ENCODE data around the gene MRPS27.

MRPS27 gene

DNA sequence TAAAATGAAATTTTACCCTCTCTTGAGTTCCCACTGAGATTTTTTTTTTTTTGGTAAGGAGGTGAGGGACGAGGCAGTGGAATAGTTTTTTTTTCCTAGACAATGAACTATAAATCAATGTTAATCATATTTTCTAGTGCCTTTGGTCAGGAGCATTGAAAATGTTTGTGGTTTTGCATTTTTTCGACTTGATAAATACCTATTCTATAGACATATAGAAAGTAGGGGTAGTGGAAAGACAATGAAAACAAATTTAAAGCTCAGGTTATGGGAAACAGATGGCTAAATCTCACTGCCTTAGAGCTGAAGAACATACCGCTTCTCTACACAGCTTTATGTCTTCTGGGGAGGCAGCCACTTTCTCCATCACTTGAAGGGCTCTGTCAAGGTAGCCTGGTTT lies 94.3 kb downstream of the MRPS27 start:
- no peak for DNase-seq

DNA sequence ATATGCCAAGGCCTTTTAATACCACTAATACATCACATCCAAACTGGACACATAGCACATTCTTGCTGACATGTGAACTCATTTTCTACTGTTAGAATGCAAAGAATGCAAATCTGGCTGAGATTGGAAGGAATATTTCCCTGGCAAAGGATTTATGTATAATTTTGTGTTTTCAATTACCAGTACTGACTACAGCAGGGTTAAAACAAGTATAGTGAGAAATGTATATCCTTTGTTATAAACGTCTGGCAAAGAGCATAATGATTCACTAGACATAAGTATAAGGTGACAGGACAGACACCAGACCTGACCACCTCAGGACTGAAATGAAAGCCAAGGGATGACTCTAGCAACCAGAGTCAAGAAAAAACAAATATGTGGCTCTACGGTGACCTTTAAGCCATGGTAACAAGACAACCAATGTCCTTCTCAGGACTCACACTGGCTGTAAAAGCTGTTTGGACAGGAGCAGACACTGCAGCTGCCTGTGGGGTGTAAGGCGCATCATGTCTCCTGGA lies 95.0 kb downstream of the MRPS27 start:
- no peak for DNase-seq

DNA sequence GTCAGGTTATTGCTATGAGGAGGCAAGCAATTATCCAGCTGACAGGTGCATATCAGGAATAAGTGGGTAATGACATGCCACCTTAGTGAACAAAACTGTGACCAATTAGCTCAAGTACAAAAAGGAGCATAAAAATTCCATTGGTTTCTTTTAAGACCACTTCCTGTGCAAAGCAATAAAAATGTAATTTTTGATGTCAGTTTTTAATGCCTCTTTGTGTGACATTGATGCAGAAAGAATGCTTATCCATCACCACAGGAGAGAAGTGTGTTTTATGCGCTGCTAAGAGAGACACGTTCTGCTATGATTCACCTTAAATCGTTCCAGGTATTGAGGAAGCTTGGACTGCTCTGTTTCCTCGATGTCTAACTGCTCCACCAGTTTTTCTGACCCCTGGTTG lies 96.7 kb downstream of the MRPS27 start:
- no peak for DNase-seq

DNA sequence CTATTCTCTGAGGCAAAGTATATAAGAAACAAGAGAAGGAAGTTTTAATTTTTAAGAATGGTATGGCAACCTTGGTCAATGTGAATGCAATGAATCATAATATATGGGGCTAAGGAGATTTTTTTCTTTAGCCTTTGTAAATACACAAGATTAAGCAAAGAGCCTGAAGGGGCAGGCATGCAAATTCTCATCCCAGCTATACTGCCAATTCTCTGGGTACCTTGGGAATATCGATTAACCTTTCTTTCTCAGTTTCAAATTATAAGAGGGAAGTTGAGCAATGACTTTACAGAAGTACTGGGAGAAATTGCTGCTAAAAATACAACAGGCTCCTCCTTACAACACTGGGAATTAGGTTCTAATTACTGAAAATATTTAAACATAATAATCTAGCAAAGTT lies 97.5 kb downstream of the MRPS27 start:
- no peak for DNase-seq

DNA sequence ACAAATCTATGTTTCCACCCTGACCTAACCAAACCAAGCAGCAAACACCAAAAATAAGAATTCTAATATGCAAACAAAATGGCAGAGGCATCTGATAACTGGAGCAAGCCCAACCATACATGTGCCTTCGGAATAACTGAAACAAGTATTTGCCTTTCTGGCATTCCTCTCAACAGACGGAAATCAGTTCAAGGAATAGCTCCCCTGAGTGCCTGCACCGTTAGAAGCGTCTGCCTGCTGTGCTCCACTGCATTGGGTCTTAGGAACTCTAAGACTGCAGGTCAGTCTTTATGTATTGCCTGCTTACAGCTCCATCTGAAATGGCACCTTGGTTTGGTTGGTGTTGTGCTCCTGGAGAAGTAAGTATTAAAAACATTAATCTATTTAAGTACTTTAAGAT lies 98.5 kb downstream of the MRPS27 start:
- DNase-seq, result no peak

DNA sequence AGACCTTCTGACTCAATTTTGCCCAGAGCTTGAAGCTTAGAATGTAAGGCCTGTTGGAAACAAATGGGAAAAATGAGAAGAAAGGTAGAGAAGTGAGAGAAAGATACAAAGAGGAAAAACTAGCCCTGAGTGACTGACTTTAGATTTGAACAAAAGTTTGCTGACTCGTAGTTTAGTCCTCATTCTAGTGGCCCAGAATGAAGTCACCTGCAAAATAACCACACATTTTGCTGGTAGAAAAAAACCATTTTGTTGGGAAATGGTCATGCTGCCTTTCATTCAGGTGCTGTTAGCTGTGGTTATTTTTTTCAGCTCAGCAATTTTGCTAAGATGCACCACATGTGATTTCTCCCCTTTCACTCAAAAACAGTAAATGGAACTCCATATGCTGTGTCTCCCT lies 98.9 kb downstream of the MRPS27 start:
- DNase-seq, result no peak

DNA sequence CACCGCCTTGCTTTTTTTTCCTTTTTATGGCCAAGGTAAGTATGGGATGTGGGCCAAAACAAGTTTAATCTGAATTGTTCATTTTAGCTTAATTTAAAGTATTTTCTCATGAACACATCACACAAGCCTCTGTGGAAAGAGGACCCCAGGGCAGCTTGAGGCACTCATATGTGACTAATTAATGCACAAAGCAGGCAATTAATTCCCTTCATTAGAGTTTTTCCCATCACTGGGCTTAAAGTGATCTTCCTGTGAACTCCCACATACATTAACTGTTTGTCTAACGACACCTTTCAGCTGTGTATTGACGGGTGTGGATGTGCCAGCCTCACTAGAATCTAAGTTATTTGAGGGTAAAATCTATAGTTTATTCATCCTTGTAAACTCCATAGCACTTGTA lies 103.3 kb downstream of the MRPS27 start:
- no peak for DNase-seq

DNA sequence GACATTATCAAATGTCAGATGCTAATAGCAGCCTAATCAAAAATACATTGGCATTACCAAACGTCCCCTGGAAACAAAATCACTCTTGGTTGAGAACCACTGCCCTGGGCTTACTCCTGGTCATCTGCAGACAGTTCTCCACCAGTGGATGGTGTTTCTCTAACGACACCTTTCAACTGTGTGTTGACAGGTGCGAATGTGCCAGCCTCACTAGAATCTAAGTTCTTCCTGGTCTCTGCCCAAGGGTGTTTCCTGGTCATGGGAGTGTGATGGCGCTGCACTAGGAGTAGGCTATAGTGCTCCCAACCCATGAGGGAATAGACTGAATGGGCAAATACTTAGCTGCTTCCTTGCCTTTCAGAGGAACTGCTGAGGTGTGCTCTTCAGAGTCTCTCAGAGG lies 105.9 kb downstream of the MRPS27 start:
- DNase-seq, result no peak

DNA sequence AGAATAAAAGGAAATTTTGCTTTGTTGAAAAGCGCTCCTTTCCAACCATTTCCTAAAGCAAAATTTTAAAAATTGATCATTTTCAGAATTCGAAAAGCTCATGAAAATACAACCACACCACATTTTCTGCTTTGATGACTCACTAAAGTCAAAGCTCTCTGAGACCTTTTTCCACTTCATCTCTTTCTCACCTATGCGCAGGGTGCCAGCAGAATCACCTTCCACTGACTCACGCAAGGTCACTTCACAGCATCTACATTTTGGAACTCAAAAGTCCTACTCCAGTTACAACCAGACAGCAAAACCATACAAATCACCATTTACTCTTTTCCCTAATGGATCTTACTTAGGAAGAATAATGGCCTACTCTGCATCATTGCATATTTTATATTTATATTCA lies 106.6 kb downstream of the MRPS27 start:
- no peak for DNase-seq

DNA sequence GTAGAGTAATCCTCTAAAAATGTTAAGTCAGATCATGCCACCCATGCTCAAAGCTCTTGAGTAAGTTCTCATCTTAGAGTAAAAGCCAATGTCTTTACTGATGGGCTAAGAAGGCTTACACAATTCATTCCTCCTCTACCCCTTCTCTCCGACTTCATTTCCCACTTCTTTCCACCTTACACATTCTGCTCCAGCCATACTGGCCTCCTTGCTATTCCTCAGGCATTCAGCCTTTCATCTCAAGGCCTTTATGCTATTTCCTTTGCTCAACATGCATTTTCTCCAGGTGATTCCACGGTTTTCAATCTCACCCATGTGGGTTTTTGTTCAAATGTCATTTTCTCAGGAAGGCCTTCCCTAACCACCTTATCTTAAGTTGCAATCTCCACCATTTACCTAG lies 107.9 kb downstream of the MRPS27 start:
- DNase-seq, result no peak

DNA sequence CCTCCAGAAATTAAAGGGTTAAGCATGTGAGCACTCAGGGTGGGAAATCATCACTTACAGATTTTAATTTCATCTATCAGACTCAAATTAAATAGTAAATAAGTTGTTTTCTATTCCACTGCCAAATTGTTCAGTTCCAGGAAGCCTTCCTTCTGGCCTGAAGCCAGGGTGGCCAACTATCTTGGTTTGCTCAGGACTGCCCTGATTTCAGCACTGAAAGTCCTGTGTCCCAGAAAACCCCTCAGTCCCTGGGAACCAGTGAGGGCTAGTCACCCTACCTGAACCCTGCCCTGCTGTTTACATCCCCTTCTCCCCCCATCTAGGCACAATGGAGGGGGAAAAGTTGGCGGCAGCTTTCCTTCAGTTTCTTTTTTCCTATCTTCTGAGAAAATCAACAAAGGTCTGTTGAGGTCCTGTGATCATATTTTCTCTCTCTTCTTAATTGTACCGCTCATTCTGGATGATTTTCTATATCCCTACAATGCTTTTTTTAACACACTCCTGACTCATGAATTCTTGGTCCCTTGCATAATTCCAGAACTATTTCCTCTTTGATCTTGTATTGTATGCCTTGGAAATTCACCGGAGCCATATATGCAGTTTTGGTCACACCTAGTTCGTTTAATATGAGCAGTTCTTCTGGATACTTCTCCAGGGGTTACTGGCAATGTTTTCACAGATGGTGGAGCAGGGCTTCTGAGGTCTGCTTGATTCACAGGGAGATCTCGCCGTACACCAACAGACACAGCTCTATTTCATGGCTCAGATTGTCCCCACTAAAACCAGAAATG lies 109.0 kb downstream of the MRPS27 start:
- DNase-seq, result no peak

DNA sequence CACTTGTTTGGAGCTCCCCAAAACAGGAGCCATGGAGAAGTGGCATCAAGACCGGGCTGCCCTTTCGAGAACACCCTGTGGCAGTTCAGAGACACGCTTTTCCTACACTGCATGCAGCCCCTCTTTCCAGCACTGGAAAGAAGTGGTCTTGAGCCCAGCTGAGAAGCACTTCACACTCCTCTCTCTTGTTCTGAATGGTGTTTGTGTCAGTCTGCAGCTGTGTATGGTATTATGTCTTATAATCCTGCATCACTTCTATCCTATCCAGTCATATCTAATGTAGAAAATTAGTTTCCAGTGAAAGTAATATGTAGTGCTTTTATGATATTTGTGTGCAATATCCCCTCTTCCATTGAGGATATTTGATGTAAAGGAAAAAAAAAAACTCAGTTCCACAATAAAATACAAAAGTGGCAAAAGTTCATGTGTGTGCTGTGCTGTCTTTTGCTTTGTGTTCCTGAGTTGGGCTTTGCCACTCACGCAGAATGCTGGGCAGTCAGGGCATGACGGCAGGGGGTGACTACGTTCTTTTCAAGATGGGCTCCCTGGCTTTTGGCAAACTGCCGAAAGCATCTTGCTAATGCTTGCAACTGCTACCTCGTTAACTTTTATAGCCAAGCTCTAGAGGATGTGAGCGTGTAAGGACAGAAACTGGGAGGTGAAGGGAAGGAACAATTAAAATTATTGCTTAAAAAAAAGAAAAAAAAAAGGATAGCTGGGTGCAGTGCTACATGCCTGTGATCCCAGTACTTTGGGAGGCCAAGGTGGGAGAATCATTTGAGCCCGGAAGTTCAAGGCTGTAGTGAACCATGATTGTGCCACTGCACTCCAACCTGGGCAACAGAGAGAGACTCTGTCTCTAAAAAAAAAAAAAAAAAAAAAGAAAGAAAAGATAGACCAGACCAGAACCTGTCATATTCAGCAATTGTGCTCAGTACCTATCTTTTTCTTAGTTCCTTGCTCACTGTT lies 110.6 kb downstream of the MRPS27 start:
- no peak for DNase-seq

DNA sequence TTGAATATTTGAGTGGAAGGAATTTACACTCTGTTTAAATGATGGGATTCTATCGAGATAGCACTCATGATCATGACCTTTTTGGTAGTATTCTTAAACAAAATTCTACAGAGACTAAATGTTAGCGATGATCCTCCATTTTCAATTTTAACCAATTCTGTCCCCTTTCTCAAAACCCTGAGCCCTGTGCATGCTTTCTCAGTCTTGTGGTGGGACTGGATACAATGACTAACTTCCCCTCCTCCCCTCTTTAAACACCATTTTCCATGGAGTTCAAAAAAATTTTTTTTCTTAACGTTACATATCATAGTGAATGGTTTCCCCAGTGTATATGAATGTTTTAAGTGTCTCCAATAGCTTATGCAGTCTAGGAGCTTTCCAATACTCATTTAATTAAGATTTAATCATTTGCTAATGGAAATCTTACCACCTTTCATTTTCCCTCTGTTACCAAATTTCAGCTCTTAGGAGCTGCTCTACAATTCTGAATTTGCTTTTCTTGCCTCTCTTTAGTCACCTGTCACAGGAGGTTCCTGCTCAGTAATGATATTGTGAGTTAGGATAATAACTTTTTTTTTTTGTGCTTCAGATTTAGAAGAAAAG lies 111.6 kb downstream of the MRPS27 start:
- no peak for DNase-seq

DNA sequence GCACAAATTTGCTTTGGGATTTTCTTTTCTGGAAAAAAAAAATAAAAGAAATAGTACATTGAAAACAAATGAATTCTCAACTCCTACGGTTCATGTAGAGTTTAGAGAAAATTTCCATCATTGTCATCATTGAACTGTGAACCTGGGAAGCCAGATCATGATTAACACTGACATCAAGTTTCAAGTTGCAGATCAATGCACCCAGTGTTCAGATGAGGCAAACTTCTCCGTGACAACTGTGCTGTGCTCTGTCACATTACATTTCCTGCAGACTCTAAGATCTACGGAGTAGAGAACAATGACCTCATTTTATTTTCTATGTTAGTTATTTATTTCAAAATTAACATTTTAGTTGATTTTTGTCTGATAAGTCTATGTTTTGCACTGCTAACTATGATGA lies 113.0 kb downstream of the MRPS27 start:
- no peak for DNase-seq

DNA sequence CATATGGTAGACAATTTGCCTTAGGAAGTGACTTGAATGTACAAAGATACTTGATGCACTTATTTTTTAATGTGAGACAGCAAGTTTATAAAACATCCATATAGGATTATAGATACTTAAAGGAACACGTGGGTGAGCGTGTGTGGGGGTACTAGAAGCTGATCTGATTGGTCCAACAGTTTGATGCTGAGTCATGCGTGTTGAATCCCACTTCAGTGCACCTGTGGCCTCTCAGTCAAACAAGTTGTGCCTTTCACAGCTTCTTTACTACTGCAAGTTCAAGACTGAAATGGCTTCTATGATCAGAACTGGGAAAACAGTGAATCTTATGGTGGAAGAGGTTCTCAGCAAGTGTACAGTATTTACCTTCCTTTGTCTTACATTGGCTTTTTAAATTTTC lies 113.9 kb downstream of the MRPS27 start:
- no peak for DNase-seq

DNA sequence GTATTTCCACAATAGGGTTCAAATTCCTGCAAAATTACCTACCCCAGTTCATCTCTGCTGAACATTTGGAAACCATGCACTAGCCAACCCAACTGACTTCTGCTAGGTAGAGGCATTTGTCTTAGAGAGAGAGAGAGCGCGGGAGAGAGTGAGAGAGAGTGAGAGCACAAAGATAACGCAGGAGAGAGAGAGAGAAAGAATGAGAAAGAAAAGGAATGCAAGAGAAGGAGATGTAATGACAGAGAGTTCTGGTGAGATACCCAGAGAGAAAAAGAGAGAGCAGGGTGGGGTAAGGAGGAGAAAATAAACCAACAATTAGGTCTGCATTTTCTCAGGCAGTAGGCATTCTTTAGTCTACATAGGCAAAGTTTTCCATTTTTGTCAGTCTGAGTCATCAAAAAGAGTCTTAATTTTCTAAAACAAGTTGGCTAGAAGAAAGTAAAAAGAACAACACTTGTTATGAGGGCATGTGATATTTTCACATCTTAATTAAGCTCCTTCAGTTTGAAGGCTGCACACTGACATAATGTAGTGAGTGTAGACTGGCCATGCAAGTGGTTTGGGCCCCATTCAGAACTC lies 114.5 kb downstream of the MRPS27 start:
- no peak for DNase-seq

DNA sequence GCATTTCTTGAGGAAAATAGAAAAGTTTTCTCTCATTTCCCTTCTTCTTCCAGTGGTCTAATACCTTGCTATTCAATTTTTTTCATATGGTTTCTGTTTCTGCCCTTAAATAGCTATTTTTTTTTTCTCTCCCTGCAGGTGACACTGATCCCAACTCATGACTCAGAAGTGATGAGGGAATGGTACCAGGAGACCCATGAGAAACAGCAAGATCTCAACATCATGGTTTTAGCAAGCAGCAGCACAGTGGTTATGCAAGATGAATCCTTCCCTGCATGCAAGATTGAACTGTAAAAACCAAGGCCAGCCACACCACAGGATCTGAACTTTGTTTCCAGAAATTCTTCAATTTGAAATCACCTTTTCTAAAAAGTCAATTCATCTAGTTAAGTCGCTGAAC lies 115.1 kb downstream of the MRPS27 start:
- no peak for DNase-seq

DNA sequence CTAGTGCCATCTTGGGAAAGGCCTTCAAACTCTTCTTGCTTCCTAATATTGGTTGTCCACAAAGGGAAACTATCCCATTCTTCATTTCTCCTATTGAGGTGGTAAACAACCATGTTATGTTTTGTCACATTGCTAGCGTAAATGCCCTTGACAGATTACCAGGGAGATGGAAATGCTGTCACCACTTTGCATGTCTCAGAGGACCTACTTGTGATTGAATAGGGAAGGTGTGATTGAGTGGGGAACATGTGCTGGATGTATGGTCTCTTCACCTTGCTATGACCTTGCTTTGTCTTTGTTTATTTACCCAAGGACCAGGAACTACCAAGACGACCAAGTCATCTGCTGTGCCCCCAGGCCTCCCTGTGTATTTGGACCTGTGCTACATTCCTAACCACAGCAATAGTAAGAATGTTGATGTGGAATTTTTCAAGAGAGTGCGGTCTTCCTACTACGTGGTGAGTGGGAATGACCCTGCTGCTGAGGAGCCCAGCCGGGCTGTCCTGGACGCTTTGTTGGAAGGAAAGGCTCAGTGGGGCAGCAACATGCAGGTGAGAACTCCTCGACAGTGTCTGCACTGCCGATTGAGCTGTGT lies 116.7 kb downstream of the MRPS27 start:
- no peak for DNase-seq

DNA sequence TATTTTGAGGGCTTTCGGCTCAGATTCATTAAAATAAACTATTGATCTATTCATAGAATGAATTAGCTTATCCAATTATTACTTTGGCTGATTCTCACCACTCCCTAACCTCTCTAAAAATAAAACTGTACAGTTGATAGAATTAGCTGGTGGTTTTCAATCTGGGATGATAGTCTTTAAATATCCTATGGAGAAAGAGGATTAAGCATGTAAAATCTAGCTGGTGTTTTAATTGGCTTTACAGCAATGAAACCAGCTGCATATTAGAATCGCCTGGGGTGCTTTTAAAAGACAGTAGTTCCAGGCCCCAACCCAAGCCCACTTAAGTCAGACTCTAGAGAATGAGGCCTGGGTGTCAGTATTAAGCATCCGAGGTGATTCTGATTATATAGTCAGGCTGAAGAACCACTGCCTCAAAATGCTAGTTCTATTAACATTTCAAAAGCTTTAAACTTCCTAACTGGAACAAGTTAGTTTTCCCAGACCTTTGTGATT lies 117.7 kb downstream of the MRPS27 start:
- no peak for DNase-seq

DNA sequence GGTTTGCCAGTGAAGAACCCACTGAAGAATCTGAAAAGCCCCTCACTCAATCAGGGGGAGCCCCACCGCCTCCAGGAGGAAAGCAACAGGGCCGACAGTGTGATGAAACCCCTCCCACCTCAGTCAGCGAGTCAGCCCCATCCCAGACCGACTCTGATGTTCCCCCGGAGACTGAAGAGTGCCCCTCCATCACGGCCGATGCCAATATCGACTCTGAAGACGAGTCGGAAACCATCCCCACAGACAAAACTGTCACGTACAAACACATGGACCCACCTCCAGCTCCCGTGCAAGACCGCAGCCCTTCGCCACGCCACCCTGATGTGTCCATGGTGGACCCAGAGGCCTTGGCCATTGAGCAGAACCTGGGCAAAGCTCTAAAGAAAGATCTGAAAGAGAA lies 120.4 kb downstream of the MRPS27 start:
- no peak for DNase-seq

DNA sequence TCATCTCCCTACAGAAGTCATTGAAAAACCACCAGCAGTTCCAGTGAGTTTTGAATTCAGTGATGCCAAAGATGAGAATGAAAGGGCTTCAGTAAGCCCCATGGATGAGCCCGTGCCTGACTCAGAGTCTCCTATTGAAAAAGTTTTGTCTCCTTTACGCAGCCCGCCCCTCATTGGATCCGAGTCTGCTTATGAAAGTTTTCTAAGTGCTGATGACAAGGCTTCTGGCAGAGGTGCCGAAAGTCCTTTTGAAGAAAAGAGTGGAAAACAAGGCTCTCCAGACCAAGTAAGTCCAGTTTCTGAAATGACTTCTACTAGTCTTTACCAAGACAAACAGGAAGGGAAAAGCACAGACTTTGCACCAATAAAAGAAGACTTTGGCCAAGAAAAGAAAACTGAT lies 122.6 kb downstream of the MRPS27 start:
- no peak for DNase-seq

DNA sequence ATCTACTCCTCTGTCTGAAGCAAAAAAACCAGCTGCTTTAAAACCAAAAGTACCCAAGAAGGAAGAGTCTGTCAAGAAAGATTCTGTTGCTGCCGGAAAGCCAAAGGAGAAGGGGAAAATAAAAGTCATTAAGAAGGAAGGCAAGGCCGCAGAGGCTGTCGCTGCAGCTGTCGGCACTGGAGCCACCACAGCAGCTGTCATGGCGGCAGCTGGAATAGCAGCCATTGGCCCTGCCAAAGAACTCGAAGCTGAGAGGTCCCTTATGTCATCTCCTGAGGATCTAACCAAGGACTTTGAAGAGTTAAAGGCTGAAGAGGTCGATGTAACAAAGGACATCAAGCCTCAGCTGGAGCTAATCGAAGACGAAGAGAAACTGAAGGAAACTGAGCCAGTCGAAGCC lies 124.5 kb downstream of the MRPS27 start:
- no peak for DNase-seq

DNA sequence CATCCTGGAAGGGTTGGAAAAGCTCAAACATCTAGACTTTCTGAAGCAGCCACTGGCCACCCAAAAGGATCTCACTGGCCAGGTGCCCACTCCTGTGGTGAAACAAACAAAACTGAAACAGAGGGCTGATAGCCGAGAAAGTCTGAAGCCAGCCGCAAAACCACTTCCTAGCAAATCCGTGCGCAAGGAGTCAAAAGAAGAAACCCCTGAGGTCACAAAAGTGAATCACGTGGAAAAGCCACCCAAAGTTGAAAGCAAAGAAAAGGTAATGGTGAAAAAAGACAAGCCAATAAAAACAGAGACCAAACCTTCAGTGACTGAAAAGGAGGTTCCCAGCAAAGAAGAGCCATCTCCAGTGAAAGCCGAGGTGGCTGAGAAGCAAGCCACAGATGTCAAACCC lies 125.2 kb downstream of the MRPS27 start:
- no peak for DNase-seq

Measured in stimulated activated CD4-positive, alpha-beta T cell treated with anti-CD3 and anti-CD28 coated beads, Interleukin-12 subunit alpha, Interleukin-12 subunit beta, amount 100 ng/mL, for 4 hours (primary cell).